Activated CD8-positive, alpha-beta memory T cell treated with anti-CD3 and anti-CD28 coated beads, Interleukin-2, amount 50 U/mL, for 4 hours (primary cell): ENCODE data around the gene FANCI.

Experiments
- DNase-seq: peaks from one replicate; pipeline ENCODE4 v3.0.0-alpha.2; 2020

The FANCI gene

DNA sequence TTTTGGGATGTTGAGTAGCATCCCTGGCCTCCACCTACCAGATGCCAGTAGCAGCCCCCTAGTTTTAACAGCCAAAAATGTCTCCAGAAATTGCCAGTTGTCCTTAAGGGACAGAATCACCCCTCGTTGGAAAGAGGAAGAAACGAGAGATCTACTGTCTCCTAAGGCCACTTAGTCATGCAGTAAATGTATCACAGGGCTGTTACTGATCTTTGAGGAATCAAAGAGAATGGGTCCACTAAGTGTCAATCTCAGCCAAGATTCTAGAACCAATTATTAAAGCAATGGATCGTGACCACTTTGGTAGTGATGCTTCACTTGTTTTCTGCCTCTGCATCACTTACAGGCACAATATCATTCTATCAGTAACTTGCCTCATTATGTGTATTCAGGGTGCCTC, 64.5 kb downstream of the FANCI start:
- no peak for DNase-seq

DNA sequence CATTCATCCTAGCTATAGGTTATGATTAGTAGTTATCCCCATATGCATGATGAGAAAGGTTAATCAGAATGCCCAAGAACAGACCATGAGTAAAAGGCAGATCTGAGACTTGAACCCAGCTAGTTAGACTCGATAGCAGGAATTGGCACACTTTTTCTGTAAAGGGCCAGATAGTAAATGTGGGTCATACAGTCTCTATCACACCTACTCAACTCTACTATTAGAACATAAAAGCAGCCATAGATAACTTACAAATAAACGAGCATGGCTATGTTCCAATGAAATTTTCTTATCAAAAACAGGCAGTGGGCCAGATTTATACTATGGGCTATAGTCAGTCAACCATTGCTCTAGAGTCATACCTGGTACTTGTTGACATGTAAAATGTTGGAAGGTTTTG, 66.2 kb downstream of the FANCI start:
- DNase-seq, result no peak

DNA sequence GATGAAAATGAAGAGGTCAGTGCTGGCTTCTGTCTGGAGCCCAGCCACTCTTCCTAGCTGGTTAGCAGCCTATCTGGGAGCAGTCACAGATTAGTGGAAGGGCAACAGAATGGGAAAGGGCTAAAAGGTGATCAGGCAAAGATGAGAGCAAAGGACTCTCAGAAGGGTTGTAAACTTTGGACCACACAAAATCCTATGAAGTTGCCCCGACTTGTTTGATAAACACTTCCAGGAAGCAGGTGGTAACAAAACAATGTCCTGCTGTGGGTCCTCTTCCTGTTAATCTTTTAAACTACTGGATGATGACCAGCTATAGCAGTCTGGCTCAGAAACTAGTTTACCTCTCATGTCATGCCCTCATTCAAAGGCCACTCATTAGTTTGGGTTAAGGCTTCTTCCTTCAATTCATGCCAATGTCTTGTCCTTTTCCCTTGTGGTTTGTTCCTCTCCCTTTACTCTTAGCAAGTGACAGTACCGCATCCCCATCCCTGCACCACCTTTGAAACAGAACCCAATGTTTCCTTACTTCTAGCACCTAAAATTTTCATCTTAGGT, 71.7 kb downstream of the FANCI start:
- DNase-seq, result no peak

DNA sequence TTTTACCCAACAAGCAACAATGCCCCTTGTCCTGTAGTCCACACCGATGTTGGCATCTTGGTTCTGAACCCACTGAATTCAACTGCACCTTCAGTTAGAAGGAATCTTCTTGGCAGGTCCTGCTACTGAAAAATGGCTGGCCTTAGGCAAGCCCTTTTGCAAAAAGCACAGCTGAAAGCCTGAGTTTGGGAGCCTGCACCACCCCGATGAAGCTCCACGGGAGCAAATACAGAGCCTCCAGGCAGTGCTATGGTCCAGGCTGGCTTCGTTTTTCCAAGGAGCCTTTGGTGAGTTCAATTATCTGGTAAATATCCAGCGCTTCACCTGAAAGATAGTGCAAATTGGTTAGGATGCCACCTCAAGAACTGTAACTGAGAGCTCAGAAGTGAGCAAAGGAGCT, 72.7 kb downstream of the FANCI start:
- DNase-seq, result no peak

DNA sequence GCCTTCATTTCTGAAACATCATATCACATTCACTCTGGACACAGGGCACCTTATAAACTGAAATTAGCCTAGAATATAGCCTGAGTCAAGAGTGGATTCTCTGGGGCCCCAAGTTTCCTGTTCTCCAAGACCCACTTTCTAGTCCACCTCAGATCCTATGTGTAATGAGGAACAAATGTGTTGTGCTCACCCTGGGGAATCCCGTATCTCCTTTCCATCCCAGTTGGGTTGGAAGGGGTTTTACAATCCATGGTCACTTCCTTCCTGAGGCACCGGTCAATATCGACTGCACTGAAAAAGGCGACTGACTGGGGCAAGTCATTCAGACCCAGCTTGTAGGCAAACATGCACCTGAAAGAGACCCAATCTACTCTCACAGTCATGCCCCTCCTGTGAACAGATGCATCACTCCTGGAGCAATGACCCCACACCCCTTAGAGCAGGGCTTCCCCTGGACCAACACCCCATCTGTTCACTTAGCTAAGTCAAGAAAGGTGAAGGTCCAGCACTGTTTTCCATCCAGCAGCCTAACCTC, 73.5 kb downstream of the FANCI start:
- DNase-seq, result no peak

DNA sequence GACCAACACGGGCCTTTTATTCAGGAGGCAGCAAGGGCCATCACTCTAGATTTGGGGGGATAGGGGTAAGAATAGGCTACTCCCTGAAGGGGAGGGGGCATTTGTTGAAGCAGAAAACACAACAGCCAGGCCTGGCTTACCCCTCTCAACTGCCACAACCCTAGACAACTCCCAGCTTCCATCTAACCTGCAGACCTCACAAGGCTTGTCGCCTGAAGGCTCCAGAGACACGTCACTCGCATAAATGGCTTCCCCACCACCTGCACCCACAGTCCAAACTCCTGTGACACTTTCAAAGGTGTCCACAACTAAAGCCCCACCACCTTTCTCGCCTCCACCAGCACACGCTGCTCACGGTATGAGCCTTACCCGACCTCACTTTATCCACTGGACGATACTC, 75.9 kb downstream of the FANCI start:
- DNase-seq, result no peak

DNA sequence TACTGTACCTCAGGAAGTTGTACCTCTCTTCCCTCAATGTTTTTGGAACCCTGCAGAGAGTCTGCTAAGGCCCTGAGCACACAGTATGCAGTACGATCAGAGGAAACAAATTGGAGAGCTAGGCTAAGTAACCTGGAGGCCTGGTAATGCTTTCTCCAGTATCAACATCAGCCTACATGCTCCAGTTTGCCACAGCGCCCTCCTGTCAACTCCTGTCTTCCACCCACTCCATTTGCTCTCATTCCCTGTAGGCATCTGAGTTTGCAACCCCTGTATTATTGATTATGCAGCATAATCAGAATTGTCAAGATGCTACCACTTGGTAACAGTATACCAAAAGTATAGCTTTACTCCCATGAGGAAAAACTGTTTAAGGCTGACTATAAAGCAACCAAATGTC, 76.4 kb downstream of the FANCI start:
- no peak for DNase-seq

DNA sequence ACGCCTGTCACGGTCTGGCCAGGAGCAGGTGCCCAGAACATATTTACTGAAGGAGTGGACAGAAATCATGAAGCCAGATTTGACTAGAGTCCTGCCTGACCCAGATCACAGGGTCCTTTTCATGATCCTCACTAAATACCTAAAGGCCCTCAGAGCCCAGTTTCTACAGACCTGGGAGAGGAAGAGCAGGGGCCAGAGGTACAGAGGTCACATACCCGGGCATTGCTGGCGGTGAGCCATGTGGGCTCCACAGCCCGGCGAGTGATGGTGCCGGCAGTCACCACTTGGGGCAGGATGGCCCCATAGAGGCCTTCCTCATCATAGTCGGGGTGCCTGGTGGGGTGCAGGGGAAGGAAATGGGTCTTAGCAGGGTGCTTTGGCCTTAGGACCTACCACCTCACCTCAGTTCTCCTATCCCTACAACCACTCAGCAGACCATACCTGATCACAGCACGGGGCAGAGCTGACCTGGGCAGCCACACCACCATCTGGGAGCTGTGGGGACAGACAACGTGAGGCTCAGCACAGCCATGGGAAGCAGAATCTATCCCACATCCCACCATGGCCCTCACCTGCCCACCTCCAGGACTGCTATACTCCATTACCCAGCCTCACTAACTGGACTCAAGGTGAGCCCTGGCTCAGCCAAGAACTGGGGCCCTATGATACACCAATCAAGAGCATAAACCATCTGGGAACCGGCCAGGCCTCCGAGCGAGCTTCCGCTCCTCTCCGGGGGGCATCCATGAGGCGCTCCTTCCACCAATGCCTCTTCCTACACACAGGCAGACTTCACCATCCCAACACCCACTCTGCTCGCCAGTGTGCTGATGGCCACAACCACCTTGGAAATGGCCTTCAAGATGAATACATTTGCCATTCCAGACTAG, 78.0 kb downstream of the FANCI start:
- no peak for DNase-seq

DNA sequence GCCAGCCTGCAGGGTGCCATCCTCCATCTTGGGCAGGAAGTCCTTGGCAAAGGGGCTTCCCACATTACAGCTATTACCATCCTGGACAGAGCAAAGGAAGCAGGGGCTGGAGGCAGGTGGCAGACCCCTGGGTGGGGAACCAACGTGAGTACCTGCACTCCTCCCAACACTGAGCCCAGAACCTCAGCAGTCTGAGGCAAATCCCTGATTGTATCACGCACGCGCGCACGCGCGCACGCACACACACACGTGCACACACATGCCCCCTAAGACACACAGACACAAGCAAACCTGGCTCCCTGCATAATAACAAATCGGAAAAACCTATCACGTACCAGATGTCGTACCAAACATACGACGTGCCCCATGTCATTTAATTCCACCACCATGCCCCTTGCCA, 79.0 kb downstream of the FANCI start:
- DNase-seq, result no peak

DNA sequence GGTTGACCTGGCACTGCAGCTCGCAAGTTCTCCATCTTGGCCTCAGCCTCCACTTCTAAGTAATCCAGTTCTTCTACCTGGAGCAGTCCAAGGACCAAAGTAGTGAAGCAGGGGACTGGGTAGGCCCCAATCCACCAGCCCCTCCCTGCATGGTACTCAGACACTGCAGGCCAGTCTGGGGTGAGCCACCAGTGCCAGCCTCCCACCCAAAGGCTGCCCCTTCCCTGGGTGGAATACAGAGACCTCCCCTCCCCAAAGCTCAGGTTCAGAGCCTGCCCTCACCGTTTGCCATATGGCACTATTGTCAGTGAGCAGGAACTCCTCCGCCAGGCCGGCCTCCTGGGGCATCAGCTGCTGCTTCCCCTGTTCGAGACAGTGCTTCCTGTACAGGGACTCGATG, 80.0 kb downstream of the FANCI start:
- DNase-seq, result no peak

DNA sequence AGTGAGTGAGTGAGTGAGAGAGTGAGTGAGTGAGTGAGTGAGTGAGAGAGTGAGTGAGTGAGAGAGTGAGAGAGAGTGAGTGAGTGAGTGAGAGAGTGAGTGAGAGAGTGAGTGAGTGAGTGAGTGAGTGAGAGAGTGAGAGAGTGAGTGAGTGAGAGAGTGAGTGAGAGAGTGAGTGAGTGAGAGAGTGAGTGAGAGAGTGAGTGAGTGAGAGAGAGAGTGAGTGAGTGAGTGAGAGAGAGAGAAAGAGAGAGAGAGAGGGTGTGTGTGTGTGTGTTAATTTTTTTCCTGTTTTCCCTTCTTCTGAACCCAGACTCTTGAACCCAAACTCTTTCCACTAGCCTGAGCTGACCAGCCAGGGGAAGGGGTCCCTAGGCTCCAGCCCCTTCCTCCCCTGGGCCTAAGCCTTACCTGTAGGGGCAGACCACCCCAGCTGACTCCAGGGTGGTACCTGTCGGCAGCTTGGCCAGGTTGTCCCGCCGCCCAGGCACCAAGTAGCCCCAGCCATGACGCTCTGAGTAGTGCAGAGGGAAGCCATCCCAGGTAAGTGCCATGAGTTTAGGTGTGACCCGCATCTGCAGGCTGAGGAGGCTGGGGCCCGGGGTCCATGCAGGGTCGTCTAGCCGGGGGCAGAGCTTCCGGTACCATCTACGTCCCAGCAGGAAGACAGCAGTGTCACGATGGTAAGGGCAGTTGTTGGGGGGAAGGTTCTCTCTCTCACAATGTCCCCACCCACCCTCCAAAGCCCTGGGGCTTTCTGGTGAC, 81.4 kb downstream of the FANCI start:
- DNase-seq, result no peak

DNA sequence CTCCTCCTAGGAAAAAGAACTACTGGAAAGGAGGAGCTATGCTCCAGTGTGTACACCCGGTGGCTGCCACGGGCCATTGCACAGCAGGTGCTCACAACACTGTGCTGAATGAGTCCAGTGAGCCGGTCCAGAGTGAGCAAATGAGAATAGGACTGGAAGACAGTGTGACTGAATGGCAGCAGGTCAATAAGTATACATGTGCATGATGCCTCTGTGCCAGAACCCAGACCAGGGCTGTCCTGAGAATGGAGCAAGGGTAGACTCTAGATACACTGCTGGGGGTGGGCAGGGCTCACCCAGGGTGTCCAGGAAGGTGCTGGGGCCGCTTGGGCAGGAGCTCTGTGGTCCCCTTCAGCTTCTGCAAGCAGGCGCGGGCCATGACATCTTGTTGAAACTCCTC, 82.5 kb downstream of the FANCI start:
- no peak for DNase-seq

DNA sequence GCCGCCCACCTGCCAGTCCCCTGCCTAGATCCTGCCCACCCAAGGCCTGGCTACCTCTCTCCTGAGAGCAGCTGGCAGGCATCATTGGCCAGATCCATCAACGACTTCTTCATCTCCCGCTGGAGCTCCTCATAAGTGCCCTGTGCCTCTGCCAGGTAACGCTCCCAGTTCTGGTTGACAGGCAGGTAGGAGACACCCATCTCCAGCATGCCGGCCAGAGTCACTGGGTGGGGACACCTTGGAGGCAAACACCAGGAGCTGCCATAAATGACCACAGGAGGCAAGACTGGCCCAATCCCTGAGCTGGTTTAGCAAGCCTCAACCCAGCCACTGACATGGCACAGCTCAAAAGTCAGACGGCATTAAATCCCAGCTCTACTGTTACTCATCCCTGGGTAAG, 83.3 kb downstream of the FANCI start:
- DNase-seq, result no peak

DNA sequence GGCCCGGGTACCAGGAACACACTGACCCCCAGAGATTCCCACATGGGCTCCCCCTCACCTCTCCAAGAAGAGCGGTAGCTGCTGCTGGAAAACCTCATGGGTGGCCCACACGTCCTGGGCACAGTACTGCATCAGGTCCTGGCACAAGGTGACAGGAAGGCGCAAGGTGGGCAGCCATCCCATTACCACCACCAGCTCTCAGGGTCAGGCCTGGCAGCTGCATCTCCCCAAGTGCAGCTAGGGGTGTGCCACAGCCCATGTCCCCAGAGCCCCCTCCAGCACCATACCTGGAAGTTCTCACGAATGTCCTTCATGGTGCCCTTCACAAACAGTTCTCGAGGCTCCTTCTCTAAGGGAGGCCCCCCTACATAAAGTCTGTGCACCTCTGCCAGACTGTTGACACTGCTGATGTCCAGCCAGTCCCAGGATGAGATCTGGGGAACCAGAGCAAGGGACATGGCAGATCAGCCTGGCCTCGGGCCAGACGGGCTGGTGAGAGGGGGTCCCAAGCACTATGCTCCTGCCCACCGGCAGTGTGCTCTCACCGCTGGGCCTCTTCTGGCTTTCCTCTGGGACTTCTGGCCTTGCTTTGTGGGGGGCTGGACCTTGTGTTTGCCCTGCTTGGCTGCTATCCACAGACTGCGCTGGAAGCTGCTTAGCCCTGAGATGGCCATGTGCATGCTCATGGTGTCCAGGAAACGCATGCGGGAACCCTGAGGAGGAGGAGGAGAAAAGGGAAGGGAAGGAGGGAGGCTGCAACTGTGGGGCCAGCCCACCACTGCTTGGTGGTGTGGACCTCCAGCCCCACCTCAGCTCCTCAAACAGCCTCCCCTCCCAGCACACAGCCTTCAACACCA, 84.8 kb downstream of the FANCI start:
- no peak for DNase-seq

DNA sequence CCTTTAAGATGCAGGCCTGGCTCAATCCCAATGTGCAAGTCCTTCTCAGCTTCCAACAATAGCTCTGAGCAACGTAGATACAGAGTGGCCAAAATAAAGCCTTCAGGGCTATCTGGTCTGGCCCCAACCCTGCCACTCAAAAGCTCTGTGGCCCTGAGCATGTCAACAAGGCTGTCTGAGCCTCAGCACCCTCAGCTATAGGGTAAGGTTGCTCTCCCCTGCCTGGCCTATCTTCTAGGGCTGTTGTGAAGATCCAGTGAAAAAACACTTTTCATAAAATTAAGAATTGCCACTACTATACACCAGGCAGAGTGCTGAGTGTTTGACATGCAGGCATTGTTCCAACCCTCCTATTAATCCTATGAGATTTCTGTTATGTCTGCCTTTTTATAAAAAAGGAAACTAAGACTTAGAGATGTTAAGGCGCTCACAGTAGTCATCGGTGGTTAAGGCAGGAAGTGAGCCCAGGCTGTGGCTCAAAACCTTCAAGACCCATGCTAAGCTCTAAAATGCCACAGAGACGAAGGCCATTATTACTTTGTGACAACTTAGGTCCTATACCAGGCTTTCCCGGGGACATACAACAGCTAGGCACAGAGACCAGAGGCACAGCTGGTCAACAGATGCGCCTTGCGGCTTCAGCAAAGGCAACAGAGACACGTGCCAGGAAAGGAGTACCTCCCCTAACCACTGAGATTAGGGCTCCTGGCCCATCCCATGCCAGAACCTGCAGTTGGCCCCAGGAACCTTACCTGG, 85.7 kb downstream of the FANCI start:
- DNase-seq, result no peak

DNA sequence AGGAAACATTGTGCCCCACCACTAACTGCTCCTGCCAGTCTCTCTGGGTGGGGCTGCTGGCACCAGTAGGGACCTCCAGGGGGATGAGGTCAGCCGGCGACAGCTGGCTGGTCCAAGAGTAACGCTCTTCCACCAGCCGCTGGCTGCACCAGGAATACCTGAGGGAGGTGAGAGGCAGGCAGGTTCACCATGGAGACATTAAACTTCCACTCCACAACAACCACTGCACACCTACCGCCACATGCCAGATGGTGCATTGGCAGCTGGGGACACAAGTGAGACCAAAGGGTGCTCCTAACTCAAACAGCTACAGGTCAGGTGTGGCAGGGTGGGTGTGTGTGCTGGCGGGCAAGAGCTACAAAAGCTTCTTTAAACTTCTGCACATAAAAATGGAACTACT, 86.3 kb downstream of the FANCI start:
- no peak for DNase-seq

DNA sequence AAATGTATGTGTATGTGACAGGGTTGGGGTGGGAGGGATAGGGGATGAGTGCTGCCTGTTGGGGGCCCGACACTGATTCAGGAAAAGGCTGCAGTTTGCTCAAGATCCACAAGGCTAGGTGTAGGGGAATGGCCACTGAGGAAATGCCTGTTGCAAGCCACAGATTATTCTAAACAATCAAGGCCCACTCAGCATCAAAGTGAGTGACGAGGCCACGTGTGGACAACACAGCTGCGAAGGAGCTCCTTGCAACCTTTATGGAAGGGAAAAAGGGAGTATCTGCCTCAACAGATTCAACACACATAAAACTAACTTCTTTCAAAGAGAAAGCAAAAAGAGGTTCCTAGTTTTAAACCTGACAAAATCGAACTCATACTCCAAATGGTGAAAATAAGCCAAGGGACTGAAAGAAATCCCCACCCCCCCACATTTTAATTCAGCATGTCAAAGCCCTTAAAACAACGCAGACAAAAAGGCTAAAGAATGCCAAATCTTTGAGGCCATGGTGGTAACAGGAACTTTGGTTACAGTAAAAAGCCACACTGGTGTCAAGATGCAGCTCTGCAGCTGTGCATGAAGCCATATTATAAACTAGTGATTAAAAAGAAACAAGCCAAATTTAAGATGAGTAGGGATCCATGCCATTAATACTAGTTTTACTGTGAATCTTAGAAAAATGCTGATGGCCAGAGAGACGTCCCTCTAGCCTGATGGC, 87.3 kb downstream of the FANCI start:
- DNase-seq, result no peak

DNA sequence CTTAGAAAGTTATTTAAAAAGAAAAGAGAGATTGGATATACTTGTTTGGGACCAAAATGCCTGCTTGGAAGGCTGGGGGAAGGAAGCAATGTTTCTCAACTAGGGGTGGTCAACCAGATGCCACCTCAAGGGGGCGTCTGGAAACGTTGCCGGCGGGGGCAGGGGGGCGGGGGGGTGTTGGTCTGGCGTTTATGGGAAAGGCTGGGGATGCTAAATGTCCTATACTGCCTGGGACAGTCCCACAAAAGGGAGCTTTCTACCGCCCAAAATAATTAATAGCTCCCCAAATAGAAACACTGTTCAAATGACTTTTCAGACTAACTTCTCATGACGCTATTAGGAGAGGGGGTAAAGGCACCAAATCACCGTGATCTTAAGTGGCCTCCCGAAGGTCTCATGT, 88.7 kb downstream of the FANCI start:
- DNase-seq, result no peak

DNA sequence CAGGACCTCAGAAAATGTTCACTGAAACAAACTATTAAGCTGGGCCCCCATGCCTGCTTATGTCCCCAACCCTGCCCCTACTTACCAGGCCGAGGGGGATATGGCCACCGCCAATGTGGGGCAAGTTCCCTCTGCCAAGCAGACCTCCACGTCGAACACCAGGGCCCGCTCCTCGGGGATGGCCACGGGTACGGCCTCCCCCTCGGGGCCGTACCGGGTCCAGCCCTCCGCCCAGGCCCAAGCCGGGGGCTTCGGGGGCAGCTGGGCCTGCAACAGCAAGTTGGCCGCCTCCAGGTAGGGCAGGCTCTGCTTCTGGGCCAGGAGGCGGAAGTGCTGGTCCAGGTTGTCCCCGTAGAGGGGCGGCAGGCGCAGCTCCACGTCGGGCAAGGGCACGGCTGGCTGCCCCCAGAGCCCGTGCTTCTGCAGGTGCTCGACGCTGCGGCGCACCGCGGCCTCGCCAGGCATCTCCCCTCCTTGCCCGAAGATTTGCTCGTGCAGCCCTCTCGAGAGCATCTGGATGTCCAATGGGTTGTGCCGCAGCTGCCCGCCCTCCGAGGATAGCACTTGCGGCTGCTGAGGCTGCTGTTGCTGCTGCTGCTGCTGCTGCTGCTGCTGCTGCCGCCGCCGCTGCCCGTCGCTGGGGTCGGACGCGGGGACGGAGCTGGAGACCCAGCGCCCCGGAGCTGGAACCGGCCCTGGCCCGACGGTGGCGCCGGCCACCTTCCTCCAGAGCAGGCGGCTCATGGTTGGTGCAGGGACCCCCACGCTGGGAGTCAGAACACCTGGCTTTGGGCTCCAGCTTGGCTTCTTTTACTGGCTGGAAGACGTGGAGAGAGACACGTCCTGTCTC, 89.5 kb downstream of the FANCI start:
- no peak for DNase-seq

DNA sequence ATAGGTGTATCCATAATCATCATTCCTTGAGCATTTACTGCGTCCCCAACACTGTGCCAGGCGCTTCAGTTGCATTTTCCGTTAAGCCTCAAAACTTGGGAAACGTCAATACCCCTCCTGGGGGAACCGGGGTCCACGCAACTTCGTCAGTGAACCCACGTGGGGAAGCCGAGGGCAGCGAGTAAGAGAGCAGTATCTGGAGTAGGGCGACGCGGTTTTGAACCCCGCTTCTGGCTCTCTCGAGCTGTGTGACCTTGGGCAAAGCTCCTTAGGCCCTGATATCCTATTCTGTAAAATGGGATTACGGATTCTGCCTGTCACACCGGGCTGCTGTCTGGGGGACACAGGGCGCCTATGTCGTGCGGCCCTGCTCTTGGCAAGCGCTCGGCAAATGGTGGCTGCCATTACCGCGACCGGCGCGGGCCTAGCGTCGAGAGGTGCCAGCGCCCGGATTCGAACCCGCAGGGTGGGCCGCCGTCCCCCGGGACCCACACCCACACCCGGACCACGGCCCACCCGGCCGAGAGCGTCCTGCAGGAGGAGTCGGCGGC, 90.3 kb downstream of the FANCI start:
- DNase-seq, result no peak
